HepG2 (cell line): Measurements from ENCODE around the gene ZDHHC16. TPM values are rescaled to one million over a fixed set of nuclear protein-coding genes. Genes with fewer than 3 reads are reported as not detected.

ENCODE experiments used
- ASH2L ChIP-seq: fragments of 300-600, 200-600 bp; sonication (generic); IDR thresholded peaks from 2 replicates; pipeline ENCODE4 v1.7.0; 2017; ENCODE audit warnings: low read depth, mild to moderate bottlenecking, moderate library complexity, mixed read lengths, low read length; ENCODE audit not compliant: insufficient read length
- CHD2 ChIP-seq: IDR thresholded peaks from 2 replicates; pipeline ENCODE4 v1.6.1; 2011; ENCODE audit warnings: low read depth, low read length, improper control_type of control experiment
- FOXA1 ChIP-seq, 2 experiments: fragments of 450-650 bp in 1 of 2; sonication (generic) in 1 of 2; formaldehyde crosslinking in 1 of 2; IDR thresholded peaks; 2 replicates each; pipeline versions ENCODE4 v1.4.0 to v1.6.1; 2016 to 2020; ENCODE audit warnings: missing genetic modification reagents in 1 of 2
- GLI4 ChIP-seq: sonication (generic); formaldehyde crosslinking; IDR thresholded peaks from 2 replicates; pipeline ENCODE4 v1.5.1; 2020; ENCODE audit warnings: missing genetic modification reagents, mild to moderate bottlenecking, moderate library complexity, borderline replicate concordance
- HDAC2 ChIP-seq: sonication (generic); formaldehyde crosslinking; IDR thresholded peaks from 2 replicates; pipeline ENCODE4 v1.4.0; 2020; ENCODE audit warnings: missing genetic modification reagents
- MIER3 ChIP-seq: IDR thresholded peaks from 2 replicates; pipeline ENCODE4 v1.6.1; 2016; ENCODE audit warnings: missing compliant biosample characterization, borderline replicate concordance
- REPIN1 ChIP-seq: sonication (generic); formaldehyde crosslinking; IDR thresholded peaks from 2 replicates; pipeline ENCODE4 v1.8.0; 2022; ENCODE audit warnings: missing genetic modification reagents, low read depth, mild to moderate bottlenecking, borderline replicate concordance
- SATB2 ChIP-seq: sonication (generic); formaldehyde crosslinking; IDR thresholded peaks from 2 replicates; pipeline ENCODE4 v1.5.0; 2020; ENCODE audit warnings: missing genetic modification reagents
- SP5 ChIP-seq: IDR thresholded peaks from 2 replicates; pipeline ENCODE4 v1.6.1; 2016; ENCODE audit warnings: low read depth, borderline replicate concordance
- TBP ChIP-seq: sonication (generic); formaldehyde crosslinking; IDR thresholded peaks from 2 replicates; pipeline ENCODE4 v1.5.0; 2020; ENCODE audit warnings: missing genetic modification reagents
- ZFP36 ChIP-seq: fragments of 150-350 bp; IDR thresholded peaks from 2 replicates; pipeline ENCODE4 v1.6.1; 2018; ENCODE audit warnings: borderline replicate concordance, low read length, low read depth; ENCODE audit not compliant: partially characterized antibody
- ZMYM4 ChIP-seq: sonication (generic); formaldehyde crosslinking; IDR thresholded peaks from 2 replicates; pipeline ENCODE4 v1.8.1; 2023; ENCODE audit warnings: mild to moderate bottlenecking, missing genetic modification reagents
- ZNF230 ChIP-seq: sonication (generic); formaldehyde crosslinking; IDR thresholded peaks from 2 replicates; pipeline ENCODE4 v1.4.0; 2020; ENCODE audit warnings: mild to moderate bottlenecking, missing genetic modification reagents
- ZNF367 ChIP-seq: sonication (generic); formaldehyde crosslinking; IDR thresholded peaks from 2 replicates; pipeline ENCODE4 v1.4.0; 2020; ENCODE audit warnings: missing genetic modification reagents, borderline replicate concordance
- ZNF724P ChIP-seq: sonication (generic); formaldehyde crosslinking; IDR thresholded peaks from 2 replicates; pipeline ENCODE4 v1.8.0; 2022; ENCODE audit warnings: missing genetic modification reagents, borderline replicate concordance
- ZNF75D ChIP-seq: sonication (generic); formaldehyde crosslinking; IDR thresholded peaks from 2 replicates; pipeline ENCODE4 v1.8.1; 2023; ENCODE audit warnings: missing genetic modification reagents, mild to moderate bottlenecking, borderline replicate concordance
- ZNF772 ChIP-seq: sonication (generic); formaldehyde crosslinking; IDR thresholded peaks from 2 replicates; pipeline ENCODE4 v1.5.0; 2020; ENCODE audit warnings: mild to moderate bottlenecking, missing genetic modification reagents
- polyA plus RNA-seq, 8 experiments: library from polyadenylated mRNA; depleted of rRNA in 3 of 8; stranded (reverse) in 7 of 8; unstranded in 1 of 8; fragments of >200 nt; fragmentation: Illumina TruSeq in 4 of 8; extraction: Trizol in 4 of 8; gene quantifications; 2 replicates each; pipeline versions ENCODE4 v1.2.1 to v1.2.3, GENCODE V29; 2011 to 2016; ENCODE audit warnings: low read depth in 4 of 8, missing spikeins in 1 of 8, mixed read lengths in 1 of 8; ENCODE audit not compliant: insufficient read depth in 1 of 8
- total RNA-seq, 5 experiments: library from RNA; depleted of rRNA; stranded (reverse); fragments of >200 nt; fragmentation: Illumina TruSeq; extraction: Trizol; gene quantifications; 2 replicates each; pipeline ENCODE4 v1.2.3, GENCODE V29; 2016; ENCODE audit warnings: low read depth in 1 of 5
- TF ChIP-seq, protein P1 (sequence below): sonication (generic); formaldehyde crosslinking; IDR thresholded peaks from 2 replicates; pipeline ENCODE4 v1.4.0; 2020; ENCODE audit warnings: low read depth, missing genetic modification reagents
- TF ChIP-seq, protein P2 (sequence below): sonication (generic); formaldehyde crosslinking; IDR thresholded peaks from 2 replicates; pipeline ENCODE4 v1.4.0; 2020; ENCODE audit warnings: mild to moderate bottlenecking, missing genetic modification reagents
- TF ChIP-seq, protein P3 (sequence below): sonication (generic); formaldehyde crosslinking; IDR thresholded peaks from 2 replicates; pipeline ENCODE4 v1.5.0; 2020; ENCODE audit warnings: mild to moderate bottlenecking, missing genetic modification reagents

ZDHHC16 gene
- total and polyA plus RNA-seq, 2 of the 13 experiments (the other 11 are each of a cell fraction or from before 2014, with no cell fraction given) = 40.8 to 41.8 TPM

DNA sequence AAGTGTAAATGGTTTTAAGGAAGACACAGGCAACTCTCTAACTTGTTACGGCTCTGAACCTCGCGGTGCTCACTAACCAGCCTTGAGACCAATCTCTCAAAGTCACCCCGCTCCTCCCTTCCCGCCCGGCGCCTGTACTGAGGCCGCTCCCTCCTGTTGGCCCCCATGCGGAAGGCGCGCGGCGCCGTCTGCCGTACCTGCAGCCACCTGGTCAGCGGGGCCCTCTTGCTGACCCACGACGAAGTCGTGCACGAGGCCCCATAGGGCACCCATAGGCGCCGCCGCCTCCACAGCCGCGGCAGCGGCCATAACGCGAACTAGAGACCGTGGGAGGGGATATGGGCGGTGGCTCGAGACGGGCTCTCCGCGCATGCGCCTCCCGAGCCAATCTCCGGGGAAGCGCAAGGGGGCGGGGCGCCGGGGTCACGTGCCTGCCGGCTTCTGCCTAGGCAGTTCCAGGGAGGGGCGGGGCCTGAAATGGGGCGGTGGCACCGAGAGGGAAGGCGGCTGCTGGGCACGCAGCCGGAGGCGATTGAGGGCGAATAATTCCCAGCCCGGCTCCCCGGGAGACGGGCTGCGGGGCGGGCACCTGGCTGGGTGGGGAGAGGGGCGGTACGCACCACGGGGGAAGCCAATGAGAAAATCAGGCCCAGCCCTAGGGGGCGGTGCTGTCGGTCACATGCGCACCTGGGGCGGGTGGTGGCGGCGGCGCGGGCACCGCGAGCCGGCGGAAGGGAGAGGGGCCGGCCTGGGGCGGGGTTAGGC, 52.3 kb downstream of the ZDHHC16 start, which contains the start of gene MMS19 (continued):
- TF ChIP-seq, protein P1, sequence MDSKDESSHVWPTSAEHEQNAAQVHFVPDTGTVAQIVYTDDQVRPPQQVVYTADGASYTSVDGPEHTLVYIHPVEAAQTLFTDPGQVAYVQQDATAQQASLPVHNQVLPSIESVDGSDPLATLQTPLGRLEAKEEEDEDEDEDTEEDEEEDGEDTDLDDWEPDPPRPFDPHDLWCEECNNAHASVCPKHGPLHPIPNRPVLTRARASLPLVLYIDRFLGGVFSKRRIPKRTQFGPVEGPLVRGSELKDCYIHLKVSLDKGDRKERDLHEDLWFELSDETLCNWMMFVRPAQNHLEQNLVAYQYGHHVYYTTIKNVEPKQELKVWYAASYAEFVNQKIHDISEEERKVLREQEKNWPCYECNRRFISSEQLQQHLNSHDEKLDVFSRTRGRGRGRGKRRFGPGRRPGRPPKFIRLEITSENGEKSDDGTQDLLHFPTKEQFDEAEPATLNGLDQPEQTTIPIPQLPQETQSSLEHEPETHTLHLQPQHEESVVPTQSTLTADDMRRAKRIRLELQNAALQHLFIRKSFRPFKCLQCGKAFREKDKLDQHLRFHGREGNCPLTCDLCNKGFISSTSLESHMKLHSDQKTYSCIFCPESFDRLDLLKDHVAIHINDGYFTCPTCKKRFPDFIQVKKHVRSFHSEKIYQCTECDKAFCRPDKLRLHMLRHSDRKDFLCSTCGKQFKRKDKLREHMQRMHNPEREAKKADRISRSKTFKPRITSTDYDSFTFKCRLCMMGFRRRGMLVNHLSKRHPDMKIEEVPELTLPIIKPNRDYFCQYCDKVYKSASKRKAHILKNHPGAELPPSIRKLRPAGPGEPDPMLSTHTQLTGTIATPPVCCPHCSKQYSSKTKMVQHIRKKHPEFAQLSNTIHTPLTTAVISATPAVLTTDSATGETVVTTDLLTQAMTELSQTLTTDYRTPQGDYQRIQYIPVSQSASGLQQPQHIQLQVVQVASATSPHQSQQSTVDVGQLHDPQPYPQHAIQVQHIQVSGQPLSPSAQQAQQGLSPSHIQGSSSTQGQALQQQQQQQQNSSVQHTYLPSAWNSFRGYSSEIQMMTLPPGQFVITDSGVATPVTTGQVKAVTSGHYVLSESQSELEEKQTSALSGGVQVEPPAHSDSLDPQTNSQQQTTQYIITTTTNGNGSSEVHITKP (CRISPR knock-in tag) = peak; percentile 74
- TF ChIP-seq ZNF367 (CRISPR knock-in tag) = no peak
- TF ChIP-seq ASH2L = peak; percentile 34
- TF ChIP-seq, protein P2, sequence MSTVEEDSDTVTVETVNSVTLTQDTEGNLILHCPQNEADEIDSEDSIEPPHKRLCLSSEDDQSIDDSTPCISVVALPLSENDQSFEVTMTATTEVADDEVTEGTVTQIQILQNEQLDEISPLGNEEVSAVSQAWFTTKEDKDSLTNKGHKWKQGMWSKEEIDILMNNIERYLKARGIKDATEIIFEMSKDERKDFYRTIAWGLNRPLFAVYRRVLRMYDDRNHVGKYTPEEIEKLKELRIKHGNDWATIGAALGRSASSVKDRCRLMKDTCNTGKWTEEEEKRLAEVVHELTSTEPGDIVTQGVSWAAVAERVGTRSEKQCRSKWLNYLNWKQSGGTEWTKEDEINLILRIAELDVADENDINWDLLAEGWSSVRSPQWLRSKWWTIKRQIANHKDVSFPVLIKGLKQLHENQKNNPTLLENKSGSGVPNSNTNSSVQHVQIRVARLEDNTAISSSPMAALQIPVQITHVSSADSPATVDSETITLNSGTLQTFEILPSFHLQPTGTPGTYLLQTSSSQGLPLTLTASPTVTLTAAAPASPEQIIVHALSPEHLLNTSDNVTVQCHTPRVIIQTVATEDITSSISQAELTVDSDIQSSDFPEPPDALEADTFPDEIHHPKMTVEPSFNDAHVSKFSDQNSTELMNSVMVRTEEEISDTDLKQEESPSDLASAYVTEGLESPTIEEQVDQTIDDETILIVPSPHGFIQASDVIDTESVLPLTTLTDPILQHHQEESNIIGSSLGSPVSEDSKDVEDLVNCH (CRISPR knock-in tag) = 0 out of 2 replicates have a peak, but pooled peaks have one; percentile 65
- TF ChIP-seq SP5 (CRISPR knock-in tag) = peak; percentile 27
- 0 out of 2 replicates have a peak, but pooled peaks have one; percentile 18 for TF ChIP-seq REPIN1
- no peak for TF ChIP-seq SATB2
- 0 out of 2 replicates have a peak, but pooled peaks have one; percentile 80 for TF ChIP-seq ZNF724P (CRISPR knock-in tag)
- TF ChIP-seq GLI4 (CRISPR knock-in tag) = 0 out of 2 replicates have a peak, but pooled peaks have one; percentile 74
- 0 out of 2 replicates have a peak, but pooled peaks have one; percentile 3 for TF ChIP-seq TBP (CRISPR knock-in tag)
- no peak for TF ChIP-seq ZNF75D (CRISPR knock-in tag)
- TF ChIP-seq, protein P3, sequence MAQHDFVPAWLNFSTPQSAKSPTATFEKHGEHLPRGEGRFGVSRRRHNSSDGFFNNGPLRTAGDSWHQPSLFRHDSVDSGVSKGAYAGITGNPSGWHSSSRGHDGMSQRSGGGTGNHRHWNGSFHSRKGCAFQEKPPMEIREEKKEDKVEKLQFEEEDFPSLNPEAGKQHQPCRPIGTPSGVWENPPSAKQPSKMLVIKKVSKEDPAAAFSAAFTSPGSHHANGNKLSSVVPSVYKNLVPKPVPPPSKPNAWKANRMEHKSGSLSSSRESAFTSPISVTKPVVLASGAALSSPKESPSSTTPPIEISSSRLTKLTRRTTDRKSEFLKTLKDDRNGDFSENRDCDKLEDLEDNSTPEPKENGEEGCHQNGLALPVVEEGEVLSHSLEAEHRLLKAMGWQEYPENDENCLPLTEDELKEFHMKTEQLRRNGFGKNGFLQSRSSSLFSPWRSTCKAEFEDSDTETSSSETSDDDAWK (CRISPR knock-in tag) = no peak
- no peak for TF ChIP-seq CHD2
- TF ChIP-seq ZNF230 (CRISPR knock-in tag) = peak; percentile 55; the same call in 1 of the 2 replicates
- no peak; the same call in 1 of the 2 replicates for TF ChIP-seq HDAC2 (CRISPR knock-in tag)
- no peak for TF ChIP-seq ZFP36
- TF ChIP-seq ZNF772 = no peak; the same call in 1 of the 2 replicates
- TF ChIP-seq FOXA1 (IDR thresholded peaks at IDR 0.05) = no peak
- TF ChIP-seq FOXA1 (CRISPR knock-in tag; IDR thresholded peaks at IDR 0.05) = no peak
- TF ChIP-seq ZMYM4 (CRISPR knock-in tag) = no peak
- TF ChIP-seq MIER3 = 0 out of 2 replicates have a peak, but pooled peaks have one; percentile 7
